ENCODE results near the gene CSTF2.
"Not testable (repeated sequence)": the region's sequence is repeated elsewhere in the genome, so short reads cannot be mapped to it uniquely, and the experiment has no call there.

CSTF2 gene, protein sequence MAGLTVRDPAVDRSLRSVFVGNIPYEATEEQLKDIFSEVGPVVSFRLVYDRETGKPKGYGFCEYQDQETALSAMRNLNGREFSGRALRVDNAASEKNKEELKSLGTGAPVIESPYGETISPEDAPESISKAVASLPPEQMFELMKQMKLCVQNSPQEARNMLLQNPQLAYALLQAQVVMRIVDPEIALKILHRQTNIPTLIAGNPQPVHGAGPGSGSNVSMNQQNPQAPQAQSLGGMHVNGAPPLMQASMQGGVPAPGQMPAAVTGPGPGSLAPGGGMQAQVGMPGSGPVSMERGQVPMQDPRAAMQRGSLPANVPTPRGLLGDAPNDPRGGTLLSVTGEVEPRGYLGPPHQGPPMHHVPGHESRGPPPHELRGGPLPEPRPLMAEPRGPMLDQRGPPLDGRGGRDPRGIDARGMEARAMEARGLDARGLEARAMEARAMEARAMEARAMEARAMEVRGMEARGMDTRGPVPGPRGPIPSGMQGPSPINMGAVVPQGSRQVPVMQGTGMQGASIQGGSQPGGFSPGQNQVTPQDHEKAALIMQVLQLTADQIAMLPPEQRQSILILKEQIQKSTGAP

GRCh38 chrX:100819837-100820666 is at the start of gene CSTF2:
Gene CSTF2, plus strand, starts transcription at chrX:100820391. Its CDS starts 26 bp downstream, at chrX:100820417.
- peak; percentile 14 to 47 for DNase-seq

GRCh38 chrX:100796371-100796770 is 23.8 kb upstream of the CSTF2 start:
- not testable (repeated sequence) for DNase-seq

- DNase-seq, result no peak
Measured at GRCh38 chrX:100797359-100797758, 22.8 kb upstream of the CSTF2 start.

- DNase-seq, result no peak
Measured at GRCh38 chrX:100798484-100799214, 21.5 kb upstream of the CSTF2 start.

DNA sequence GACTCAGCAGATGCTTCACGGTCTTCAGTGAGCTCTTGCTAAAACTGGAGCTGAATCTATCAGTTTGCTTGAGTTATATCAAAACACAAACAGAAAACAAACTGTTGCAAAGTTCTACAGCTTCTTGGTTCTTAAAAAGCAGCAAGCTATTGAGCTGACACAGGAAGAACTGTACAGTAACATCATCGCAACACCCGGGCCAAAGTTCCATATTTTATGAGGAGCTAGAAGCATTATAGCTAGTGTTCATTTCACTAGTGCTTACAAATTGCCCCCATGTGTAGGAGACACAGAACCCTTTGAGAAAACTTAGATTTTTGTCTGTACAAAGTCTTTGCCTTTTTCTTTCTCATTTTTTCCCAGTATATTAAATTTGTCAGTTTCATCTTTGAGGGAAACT is 17.3 kb upstream of the CSTF2 start:
- no peak for DNase-seq

- DNase-seq, result no peak
Measured at GRCh38 chrX:100804780-100805179, 15.4 kb upstream of the CSTF2 start.

DNA sequence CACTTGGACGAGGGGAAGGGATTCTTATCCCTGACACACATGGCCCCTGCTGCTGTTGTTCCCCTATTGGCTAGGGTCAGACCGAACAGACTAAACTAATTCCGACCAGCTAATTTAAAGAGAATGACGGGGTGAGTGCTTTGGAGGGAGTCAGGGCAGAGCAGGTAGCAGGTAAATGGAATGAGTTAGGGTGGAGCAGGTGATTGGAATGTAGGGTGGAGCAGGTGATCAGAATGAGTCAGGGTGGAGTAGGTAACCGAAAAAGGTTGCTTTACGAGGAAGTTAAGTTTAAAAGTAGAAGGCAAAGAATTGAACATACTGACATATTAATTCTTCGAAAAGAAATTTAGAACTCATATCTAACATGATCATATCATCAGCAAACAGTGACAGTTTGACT is 11.9 kb upstream of the CSTF2 start:
- not testable (repeated sequence) for DNase-seq

DNA sequence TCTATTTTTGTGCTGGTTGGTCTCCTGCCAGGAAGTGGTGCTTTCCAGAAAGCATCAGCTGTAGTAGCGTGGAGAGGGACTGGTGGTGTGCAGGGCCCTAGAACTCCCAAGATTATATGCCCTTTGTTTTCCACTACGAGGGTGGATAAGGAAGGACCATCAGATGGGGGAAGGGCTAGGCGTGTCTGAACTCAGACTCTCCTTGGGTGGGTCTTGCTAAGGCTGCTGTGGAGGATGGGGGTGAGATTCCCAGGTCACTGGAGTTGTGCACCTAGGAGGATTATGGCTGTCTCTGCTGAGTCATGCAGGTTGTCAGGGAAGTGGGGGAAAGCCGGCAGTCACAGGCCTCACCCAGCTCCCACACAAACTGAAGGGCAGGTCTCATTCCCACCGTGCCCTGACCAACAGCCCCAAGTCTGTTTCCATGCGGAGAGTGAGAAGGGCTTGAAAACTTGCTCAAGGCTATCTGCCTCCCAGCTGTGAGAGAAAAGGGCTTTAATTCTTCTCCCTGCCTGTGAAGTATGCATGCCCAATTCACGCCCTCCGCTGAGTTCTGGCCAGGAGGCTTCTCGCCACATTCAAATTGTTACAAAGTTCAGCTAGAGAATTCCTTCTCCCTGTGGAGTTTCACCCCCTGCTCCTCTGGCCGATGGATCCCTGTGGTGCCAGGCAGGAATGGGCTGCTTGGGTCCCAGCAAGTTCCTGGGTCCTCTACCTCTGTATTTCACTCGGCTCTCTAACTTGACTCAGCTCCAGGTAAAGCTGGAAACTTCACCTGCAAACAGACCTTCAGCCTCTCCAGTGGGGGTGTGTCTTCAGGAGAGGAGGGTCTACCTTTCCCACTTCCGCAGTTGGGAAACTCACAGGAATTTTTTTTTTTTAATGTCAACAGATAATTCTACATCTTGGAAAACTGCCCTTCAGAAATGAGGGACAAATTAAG is 7.7 kb upstream of the CSTF2 start:
- DNase-seq, result no peak

- DNase-seq, result no peak
Measured at GRCh38 chrX:100817340-100817739, 2.9 kb upstream of the CSTF2 start.

- DNase-seq, result no peak
Measured at GRCh38 chrX:100819534-100819836, 706 bp upstream of the CSTF2 start.

DNA sequence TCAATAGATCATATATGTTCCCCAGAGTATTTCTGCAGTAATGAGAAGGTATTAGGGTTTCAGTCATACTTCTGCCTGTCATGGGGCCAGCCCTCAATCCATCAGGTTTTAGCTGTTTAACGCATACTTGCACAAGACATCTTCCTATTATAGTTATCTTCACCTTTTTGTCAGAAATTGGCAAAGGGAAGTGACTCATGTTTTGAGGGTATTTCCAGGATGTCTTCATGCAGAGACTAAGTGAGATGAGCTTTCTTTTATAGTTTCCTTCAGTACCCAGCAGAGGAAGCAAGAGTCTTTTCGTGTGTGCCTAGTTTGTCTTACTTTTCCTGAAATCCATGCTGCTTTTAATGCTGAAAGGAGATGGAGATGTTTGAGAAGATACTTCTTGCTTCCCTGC is 9.5 kb downstream of the CSTF2 start:
- no peak for DNase-seq

DNA sequence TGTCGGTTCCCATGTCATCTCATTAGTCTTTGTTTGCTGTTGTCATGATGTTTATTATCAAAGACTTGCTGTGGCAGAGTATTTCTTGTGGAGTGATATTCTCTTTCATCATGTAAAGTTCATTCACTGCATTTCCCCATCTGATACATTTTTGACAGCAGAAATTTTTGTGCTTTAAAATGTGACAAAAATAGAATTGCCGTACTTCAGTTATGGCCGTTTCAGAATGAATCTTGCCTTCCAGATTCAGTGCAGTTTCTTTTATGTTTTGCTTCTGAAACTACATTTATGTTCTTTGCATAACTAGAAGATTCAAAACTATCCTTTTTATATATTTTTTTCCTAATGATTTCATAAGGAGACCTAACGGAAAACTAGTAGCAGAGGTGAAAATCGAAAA is 10.0 kb downstream of the CSTF2 start:
- DNase-seq, result no peak

- DNase-seq, result no peak
Measured at GRCh38 chrX:100830547-100830946, 10.4 kb downstream of the CSTF2 start.

- no peak for DNase-seq
Measured at GRCh38 chrX:100831219-100831946, 11.2 kb downstream of the CSTF2 start.

DNA sequence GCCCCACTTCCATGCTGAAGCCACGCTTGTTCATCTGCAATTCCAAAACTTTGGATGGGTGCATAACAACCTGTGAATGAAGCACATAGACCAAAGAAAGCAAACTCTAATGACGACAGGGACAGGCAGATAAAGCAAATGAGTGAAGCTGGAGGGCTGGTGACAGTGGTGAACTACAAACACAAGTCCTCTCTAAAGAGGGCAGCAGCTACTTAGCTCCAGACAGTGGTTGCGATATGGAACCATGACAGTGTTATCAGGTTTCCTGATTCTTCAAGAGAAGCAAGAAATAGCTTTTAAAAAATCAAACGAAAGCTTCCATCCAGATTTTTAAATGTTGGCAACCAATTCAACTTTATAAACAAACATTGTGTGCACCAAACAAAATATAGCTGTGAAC is 30.1 kb downstream of the CSTF2 start:
- DNase-seq, result no peak

- DNase-seq, result no peak
Measured at GRCh38 chrX:100852810-100853209, 32.6 kb downstream of the CSTF2 start.

GRCh38 chrX:100863326-100863864 is 43.2 kb downstream of the CSTF2 start:
- DNase-seq, result no peak

DNA sequence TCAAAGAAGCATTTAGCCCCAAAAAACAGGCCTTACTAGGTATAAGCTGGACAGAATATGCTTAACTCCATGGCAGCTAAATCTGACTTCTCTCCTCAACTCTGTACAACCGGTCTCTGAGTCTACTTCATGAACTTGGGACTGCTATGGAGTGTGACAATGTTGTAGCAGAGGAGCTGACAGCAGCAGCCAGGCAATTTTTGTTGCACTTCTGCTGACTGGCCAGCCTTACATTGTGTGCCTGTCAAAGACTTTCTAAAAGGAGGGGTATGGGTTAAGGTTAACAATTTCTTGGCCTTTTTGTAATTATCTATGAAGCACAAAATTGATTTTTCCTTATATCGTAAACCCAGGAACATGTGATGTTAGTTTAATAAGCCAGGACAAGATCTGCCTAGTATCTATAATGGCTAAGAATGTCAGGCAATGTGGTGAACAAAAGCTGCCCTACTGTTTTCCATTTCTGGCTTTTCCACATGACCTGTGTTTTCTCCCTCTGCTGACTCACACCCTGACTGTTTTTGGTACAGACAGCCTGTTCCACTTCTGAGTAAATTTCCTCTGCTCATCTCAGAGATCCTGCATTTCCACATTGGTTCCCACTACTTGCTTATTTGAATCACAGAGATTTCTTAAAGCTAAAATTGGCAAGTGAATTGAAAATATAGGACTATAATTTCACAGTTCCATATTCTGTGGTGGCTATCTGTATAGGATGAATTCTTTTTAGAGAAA is 44.6 kb downstream of the CSTF2 start:
- DNase-seq, result no peak

- DNase-seq, result no peak
Measured at GRCh38 chrX:100868273-100868672, 48.1 kb downstream of the CSTF2 start.

DNA sequence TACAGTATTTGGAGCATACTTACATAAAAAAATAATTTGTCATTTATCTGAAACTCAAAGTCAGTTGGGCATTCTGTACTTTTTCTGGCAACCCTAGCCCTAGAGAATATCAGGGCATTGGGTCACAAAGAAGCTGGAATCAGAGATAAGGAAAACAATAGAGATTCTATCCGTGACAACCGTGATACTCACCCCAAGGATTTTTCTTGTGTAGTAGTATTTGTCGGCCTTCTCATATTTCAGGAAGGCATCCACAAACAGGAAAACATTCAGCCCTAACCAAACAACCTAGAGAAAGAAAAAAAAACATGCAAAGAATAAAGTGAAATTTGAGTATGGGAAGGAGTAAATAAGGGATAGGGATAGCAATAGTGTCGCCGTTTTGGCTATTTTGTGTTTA is 50.3 kb downstream of the CSTF2 start:
- no peak for DNase-seq

All from cerebellar nuclear complex (tissue), 1 donor.